ENCODE measurements around the gene SSR4. TPM values are rescaled to one million over a fixed set of nuclear protein-coding genes. Genes with fewer than 3 reads are reported as not detected.
A peak's percentile ranks its signal among the peaks of the same experiment; 100 is the strongest.
"Not testable (repeated sequence)": the region's sequence is repeated elsewhere in the genome, so short reads cannot be mapped to it uniquely, and the experiment has no call there.

Gene SSR4
- total RNA-seq (144 and 147 TPM in 2 replicates), polyA plus RNA-seq (141 and 182 TPM in 2 replicates), polyA minus RNA-seq (ENCODE audit: low replicate concordance) (93.8 and 161 TPM in 2 replicates)
- 270 and 285 TPM in 2 replicates for polyA plus RNA-seq (2012)

DNA sequence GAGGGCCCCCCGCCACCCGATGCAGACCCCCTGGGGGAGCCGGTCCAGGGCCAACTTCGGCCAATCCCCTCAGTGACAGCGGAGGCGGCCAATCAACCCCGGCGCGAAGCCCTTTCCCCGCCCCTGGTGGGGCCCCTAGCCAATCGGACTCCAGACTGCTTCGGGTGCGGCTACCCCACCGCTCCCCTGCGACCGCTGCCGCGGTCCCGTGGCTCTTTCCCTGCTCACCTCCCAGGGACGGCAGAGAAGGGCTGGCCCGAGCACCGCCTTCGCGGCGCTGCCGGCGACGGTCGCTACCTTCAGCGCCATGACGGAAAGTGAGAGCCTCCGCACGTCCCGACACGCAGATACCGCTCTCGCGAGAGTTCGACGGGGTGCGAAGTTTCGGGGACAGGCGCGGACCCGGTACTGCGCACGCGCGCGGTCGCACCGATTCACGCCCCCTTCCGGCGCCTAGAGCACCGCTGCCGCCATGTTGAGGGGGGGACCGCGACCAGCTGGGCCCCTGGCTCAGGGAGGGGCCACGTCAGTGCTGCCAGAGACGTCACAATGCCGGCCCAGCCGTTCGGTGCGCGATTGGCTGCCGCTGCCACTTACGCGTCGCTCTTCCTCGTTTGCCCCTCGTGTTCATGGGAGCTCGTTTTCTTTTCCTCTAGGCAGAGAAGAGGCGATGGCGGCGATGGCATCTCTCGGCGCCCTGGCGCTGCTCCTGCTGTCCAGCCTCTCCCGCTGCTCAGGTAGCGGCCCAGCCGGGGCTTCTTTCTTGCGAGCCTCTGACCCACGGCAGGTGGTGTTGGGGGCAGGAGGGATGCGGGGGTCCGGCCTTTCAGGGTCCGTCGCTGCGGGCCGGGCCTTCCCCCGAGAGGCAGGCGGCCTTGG lies at the start of gene SSR4, which contains the start of gene IDH3G:
Gene SSR4, plus strand, starts transcription at position 651 of the 879 bp plus-strand sequence. Its CDS starts 20 bp downstream, at position 671.
Gene IDH3G, minus strand, starts transcription at position 358 of the 879 bp plus-strand sequence. Its CDS starts 49 bp downstream, at position 309.
- Histone ChIP-seq H3K36me3 (ENCODE audit: control insufficient read depth, insufficient read depth, low read length) (peaks cover 8% of the 10 kb centered on the region), H3K9me3 (ENCODE audit: control insufficient read depth, insufficient read depth, low read depth, low read length) (no peaks in the 10 kb centered on the region), H3K9ac (ENCODE audit: insufficient read depth, low read length) (peak within 1 kb of the TSS; percentile 98), H3K27ac (ENCODE audit: insufficient read depth, low read length) (peak within 1 kb of the TSS; percentile 96), H3K4me1 (ENCODE audit: control insufficient read depth, extremely low read depth, insufficient read depth, low read length) (peaks cover 7% of the 10 kb centered on the region), H3K79me2 (ENCODE audit: control insufficient read depth, insufficient read depth, low read length) (peaks cover 44% of the 10 kb centered on the region), H3K4me3 (replicated peaks in 1 of 4; ENCODE audit: control extremely low read depth in 1 of 4, insufficient read depth in 1 of 4, low read depth in 3 of 4, low read length in 4 of 4) (peak within 1 kb of the TSS; percentile 58 to 73 (median 70)), H2AFZ (ENCODE audit: low read length) (peak within 1 kb of the TSS; percentile 76), H4K20me1 (ENCODE audit: control insufficient read depth, extremely low read depth, insufficient read depth, low read length) (no peaks in the 10 kb centered on the region), H3K27me3 (ENCODE audit: control insufficient read depth, insufficient read depth, low read length) (no peaks in the 10 kb centered on the region), H3K4me2 (ENCODE audit: extremely low read depth, insufficient read depth, low read length) (peak within 1 kb of the TSS; percentile 87)
- TF ChIP-seq, protein P1, sequence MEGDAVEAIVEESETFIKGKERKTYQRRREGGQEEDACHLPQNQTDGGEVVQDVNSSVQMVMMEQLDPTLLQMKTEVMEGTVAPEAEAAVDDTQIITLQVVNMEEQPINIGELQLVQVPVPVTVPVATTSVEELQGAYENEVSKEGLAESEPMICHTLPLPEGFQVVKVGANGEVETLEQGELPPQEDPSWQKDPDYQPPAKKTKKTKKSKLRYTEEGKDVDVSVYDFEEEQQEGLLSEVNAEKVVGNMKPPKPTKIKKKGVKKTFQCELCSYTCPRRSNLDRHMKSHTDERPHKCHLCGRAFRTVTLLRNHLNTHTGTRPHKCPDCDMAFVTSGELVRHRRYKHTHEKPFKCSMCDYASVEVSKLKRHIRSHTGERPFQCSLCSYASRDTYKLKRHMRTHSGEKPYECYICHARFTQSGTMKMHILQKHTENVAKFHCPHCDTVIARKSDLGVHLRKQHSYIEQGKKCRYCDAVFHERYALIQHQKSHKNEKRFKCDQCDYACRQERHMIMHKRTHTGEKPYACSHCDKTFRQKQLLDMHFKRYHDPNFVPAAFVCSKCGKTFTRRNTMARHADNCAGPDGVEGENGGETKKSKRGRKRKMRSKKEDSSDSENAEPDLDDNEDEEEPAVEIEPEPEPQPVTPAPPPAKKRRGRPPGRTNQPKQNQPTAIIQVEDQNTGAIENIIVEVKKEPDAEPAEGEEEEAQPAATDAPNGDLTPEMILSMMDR (conservative IDR thresholded peaks at IDR 0.05 in 1 of 2, IDR thresholded peaks at IDR 0.05 in 1 of 2; ENCODE audit: low read depth in 1 of 2, low read length in 2 of 2): no peak
- no peak for TF ChIP-seq EZH2 (IDR thresholded peaks at IDR 0.05; ENCODE audit: low read length, missing control alignments)
- peak; percentile 91 to 95 for DNase-seq (ENCODE audit: low read depth in 2 of 2)

DNA sequence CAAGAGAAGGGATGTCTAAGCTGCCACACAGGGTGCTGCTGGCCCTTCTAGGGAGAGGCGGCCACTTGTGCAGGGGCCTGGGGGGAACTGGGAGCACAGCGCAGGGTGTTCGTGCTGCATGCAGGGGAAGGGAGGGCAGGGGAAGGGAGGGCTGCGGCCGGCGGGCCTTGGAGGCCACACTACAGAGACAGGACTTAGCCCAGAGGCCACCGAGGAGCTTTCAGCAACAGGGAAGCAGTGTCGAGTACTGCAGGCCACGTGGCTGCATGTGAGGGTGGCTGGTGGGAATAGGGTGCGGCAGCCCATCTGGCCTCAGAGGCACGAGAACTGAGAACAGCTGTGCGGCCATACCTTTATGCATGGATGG lies 49.4 kb upstream of the SSR4 start:
- H3K4me1 ChIP-seq (ENCODE audit: control insufficient read depth, extremely low read depth, insufficient read depth, low read length); H3K27ac ChIP-seq (ENCODE audit: insufficient read depth, low read length); H3K36me3 ChIP-seq (ENCODE audit: control insufficient read depth, insufficient read depth, low read length); DNase-seq (ENCODE audit: low read depth in 2 of 2); H4K20me1 ChIP-seq (ENCODE audit: control insufficient read depth, extremely low read depth, insufficient read depth, low read length); H3K9me3 ChIP-seq (ENCODE audit: control insufficient read depth, insufficient read depth, low read depth, low read length); H2AFZ ChIP-seq (ENCODE audit: low read length); H3K9ac ChIP-seq (ENCODE audit: insufficient read depth, low read length); H3K79me2 ChIP-seq (ENCODE audit: control insufficient read depth, insufficient read depth, low read length); H3K27me3 ChIP-seq (ENCODE audit: control insufficient read depth, insufficient read depth, low read length); H3K4me2 ChIP-seq (ENCODE audit: extremely low read depth, insufficient read depth, low read length); H3K4me3 ChIP-seq (replicated peaks in 1 of 4; ENCODE audit: control extremely low read depth in 1 of 4, insufficient read depth in 1 of 4, low read depth in 3 of 4, low read length in 4 of 4): not testable (repeated sequence)

DNA sequence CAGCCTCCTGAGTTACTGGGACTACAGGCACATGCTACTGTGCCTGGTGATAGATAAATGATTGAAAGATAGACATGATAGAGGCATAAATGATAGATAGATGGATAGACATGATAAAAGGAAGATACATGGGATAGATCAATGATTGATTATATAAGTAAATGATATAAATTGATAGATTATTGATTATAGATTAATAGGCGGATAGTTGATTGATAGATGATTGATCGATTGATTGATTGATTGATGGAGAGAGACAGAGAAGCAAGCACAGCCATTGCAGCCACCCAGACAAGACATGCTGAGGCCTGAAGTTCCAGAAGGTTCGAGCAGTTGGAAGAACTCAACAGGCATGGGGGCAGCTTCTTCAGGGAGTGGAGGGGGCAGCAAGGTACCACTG lies 48.1 kb upstream of the SSR4 start:
- no peaks in the 10 kb centered on the region for H3K4me1 ChIP-seq (ENCODE audit: control insufficient read depth, extremely low read depth, insufficient read depth, low read length)
- TF ChIP-seq, protein P1 (conservative IDR thresholded peaks at IDR 0.05 in 1 of 2, IDR thresholded peaks at IDR 0.05 in 1 of 2; ENCODE audit: low read depth in 1 of 2, low read length in 2 of 2): no peak
- TF ChIP-seq EZH2 (IDR thresholded peaks at IDR 0.05; ENCODE audit: low read length, missing control alignments): no peak
- no peaks in the 10 kb centered on the region for H4K20me1 ChIP-seq (ENCODE audit: control insufficient read depth, extremely low read depth, insufficient read depth, low read length)
- no peak for DNase-seq (ENCODE audit: low read depth in 2 of 2)
- no peak overlapping the region for H3K27ac ChIP-seq (ENCODE audit: insufficient read depth, low read length)
- H3K9me3 ChIP-seq (ENCODE audit: control insufficient read depth, insufficient read depth, low read depth, low read length): no peaks in the 10 kb centered on the region
- H3K79me2 ChIP-seq (ENCODE audit: control insufficient read depth, insufficient read depth, low read length): no peaks in the 10 kb centered on the region
- no peak overlapping the region for H3K4me2 ChIP-seq (ENCODE audit: extremely low read depth, insufficient read depth, low read length)
- no peak overlapping the region for H3K4me3 ChIP-seq (replicated peaks in 1 of 4; ENCODE audit: control extremely low read depth in 1 of 4, insufficient read depth in 1 of 4, low read depth in 3 of 4, low read length in 4 of 4)
- no peak overlapping the region for H3K9ac ChIP-seq (ENCODE audit: insufficient read depth, low read length)
- H3K27me3 ChIP-seq (ENCODE audit: control insufficient read depth, insufficient read depth, low read length): no peaks in the 10 kb centered on the region
- no peaks in the 10 kb centered on the region for H3K36me3 ChIP-seq (ENCODE audit: control insufficient read depth, insufficient read depth, low read length)
- H2AFZ ChIP-seq (ENCODE audit: low read length): no peak overlapping the region

DNA sequence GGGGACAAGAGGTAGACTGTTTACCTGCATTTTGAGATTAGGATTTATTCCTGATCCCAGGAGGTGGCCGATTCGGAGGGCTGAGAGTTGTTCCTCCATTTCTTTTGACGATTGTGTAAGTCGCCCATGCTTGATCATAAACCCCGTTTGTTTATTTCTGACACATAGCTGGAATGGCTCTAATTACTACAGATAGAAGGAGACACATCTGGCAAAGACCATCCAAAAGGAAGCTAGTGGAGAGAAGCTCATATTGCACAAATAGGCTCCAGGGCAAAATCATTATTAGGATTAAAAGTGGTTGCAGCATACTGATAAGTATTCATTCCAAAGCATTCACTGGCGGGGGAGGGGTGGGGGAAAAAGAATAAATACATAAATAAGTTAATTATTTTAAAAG lies 47.5 kb upstream of the SSR4 start:
- not testable (repeated sequence) for H3K27ac ChIP-seq (ENCODE audit: insufficient read depth, low read length); H2AFZ ChIP-seq (ENCODE audit: low read length); DNase-seq (ENCODE audit: low read depth in 2 of 2); H3K4me3 ChIP-seq (replicated peaks in 1 of 4; ENCODE audit: control extremely low read depth in 1 of 4, insufficient read depth in 1 of 4, low read depth in 3 of 4, low read length in 4 of 4); H3K79me2 ChIP-seq (ENCODE audit: control insufficient read depth, insufficient read depth, low read length); H3K9me3 ChIP-seq (ENCODE audit: control insufficient read depth, insufficient read depth, low read depth, low read length); H3K9ac ChIP-seq (ENCODE audit: insufficient read depth, low read length); H3K4me2 ChIP-seq (ENCODE audit: extremely low read depth, insufficient read depth, low read length); H3K36me3 ChIP-seq (ENCODE audit: control insufficient read depth, insufficient read depth, low read length); H3K27me3 ChIP-seq (ENCODE audit: control insufficient read depth, insufficient read depth, low read length); H3K4me1 ChIP-seq (ENCODE audit: control insufficient read depth, extremely low read depth, insufficient read depth, low read length); H4K20me1 ChIP-seq (ENCODE audit: control insufficient read depth, extremely low read depth, insufficient read depth, low read length)

DNA sequence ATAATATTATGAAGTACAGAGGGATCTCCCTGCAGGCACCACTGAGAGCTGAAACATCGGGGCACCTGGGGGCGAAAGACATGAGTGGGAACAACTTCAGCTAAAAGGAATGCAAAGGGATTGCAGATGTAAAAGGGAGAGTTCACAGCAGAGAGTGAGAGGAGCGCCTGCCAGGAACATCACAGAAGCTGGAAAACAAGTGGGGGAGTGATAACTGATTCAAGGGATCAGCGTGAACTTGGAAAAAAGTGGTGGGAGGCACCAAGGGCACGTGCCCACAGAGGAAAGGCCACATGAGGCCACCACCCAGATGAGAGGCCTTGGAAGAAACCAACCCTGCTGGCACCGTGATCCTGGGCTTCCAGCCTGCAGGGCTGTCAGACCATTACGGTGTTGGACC lies 45.5 kb upstream of the SSR4 start:
- H3K9ac ChIP-seq (ENCODE audit: insufficient read depth, low read length); H3K79me2 ChIP-seq (ENCODE audit: control insufficient read depth, insufficient read depth, low read length); H3K4me3 ChIP-seq (replicated peaks in 1 of 4; ENCODE audit: control extremely low read depth in 1 of 4, insufficient read depth in 1 of 4, low read depth in 3 of 4, low read length in 4 of 4); DNase-seq (ENCODE audit: low read depth in 2 of 2); H2AFZ ChIP-seq (ENCODE audit: low read length); H3K4me1 ChIP-seq (ENCODE audit: control insufficient read depth, extremely low read depth, insufficient read depth, low read length); H3K27me3 ChIP-seq (ENCODE audit: control insufficient read depth, insufficient read depth, low read length); H3K4me2 ChIP-seq (ENCODE audit: extremely low read depth, insufficient read depth, low read length); H3K27ac ChIP-seq (ENCODE audit: insufficient read depth, low read length); H4K20me1 ChIP-seq (ENCODE audit: control insufficient read depth, extremely low read depth, insufficient read depth, low read length); H3K36me3 ChIP-seq (ENCODE audit: control insufficient read depth, insufficient read depth, low read length); H3K9me3 ChIP-seq (ENCODE audit: control insufficient read depth, insufficient read depth, low read depth, low read length): not testable (repeated sequence)

Measured in fibroblast of lung (primary cell).